GM12801 (cell line): ENCODE data around the gene DCAF5.

ENCODE experiments used
- TF ChIP-seq, protein P1 (sequence below): IDR thresholded peaks from one replicate; pipeline ENCODE4 v1.5.1; 2011; ENCODE audit warnings: control low read depth; ENCODE audit not compliant: insufficient read length; ENCODE audit errors: extremely low read depth

The DCAF5 gene

DNA sequence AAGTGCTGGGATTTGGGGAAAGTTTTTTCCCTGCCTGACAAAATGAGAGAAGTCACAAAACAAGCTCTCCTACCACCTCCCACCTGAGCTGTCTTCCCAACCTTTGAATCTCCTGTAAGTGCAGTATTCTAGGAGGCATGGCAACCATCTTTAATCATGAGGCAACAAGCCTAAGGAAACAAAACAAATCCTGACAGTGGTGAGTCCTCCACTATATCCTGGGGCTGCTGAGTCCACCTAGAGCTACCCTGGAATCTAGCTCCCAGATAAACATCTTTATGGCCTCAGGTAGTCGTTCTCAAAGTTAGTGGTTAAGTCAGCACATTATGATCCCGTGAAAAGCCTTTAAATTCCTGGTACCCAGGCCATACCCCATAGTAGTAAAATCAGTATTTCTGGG, 151.5 kb downstream of the DCAF5 start:
- TF ChIP-seq, protein P1, sequence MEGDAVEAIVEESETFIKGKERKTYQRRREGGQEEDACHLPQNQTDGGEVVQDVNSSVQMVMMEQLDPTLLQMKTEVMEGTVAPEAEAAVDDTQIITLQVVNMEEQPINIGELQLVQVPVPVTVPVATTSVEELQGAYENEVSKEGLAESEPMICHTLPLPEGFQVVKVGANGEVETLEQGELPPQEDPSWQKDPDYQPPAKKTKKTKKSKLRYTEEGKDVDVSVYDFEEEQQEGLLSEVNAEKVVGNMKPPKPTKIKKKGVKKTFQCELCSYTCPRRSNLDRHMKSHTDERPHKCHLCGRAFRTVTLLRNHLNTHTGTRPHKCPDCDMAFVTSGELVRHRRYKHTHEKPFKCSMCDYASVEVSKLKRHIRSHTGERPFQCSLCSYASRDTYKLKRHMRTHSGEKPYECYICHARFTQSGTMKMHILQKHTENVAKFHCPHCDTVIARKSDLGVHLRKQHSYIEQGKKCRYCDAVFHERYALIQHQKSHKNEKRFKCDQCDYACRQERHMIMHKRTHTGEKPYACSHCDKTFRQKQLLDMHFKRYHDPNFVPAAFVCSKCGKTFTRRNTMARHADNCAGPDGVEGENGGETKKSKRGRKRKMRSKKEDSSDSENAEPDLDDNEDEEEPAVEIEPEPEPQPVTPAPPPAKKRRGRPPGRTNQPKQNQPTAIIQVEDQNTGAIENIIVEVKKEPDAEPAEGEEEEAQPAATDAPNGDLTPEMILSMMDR = no peak
